DLD1 (cell line): Measurements from ENCODE around the gene DGKZ.

Source experiments
- in situ Hi-C: cut with HindIII; loops from 2 replicates; pipeline ENCODE4 v1.10.0; 2017; ENCODE audit warnings: low sequenced_read_pairs

DGKZ gene

DNA sequence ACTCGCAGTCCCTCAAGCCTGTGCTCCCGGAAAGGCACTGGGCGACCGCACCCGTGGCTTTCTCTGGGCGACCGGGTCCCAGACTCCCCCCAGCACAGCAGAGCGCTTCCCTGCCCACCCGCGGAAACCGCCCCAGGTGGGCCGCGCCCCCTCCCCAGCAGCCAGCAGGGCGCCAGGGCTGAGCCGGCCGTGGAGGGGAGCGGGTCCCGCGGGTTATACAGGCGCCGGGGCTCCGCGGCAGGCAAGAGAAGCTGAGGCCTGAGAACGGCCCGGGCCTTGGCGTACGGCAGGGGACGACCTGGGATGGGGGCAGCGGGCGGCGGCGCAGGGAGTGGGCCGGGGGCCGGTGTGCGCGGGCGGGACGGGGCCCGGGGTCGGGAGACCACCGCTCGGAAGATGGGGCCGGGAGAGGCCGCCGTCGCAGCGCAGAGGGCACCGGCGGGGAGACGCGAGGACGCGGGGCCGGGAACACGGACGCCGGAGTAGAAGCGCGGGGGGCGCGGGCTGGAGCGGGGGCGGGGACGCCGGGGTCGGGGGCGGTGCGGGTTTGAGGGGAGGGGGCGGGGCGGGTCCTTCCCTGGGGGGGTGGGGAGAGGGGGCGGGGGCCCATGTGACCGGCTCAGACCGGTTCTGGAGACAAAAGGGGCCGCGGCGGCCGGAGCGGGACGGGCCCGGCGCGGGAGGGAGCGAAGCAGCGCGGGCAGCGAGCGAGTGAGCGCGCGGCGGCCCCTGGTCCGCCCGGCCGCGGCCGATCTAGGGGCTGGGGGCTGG, 34.0 kb downstream of the DGKZ start, which contains the start of gene MDK:
Gene MDK (plus strand): TSS at position 622 of the 771 bp plus-strand sequence. CDS start 389 bp downstream, outside the sequence.
- in situ Hi-C loops: no loop called here

DNA sequence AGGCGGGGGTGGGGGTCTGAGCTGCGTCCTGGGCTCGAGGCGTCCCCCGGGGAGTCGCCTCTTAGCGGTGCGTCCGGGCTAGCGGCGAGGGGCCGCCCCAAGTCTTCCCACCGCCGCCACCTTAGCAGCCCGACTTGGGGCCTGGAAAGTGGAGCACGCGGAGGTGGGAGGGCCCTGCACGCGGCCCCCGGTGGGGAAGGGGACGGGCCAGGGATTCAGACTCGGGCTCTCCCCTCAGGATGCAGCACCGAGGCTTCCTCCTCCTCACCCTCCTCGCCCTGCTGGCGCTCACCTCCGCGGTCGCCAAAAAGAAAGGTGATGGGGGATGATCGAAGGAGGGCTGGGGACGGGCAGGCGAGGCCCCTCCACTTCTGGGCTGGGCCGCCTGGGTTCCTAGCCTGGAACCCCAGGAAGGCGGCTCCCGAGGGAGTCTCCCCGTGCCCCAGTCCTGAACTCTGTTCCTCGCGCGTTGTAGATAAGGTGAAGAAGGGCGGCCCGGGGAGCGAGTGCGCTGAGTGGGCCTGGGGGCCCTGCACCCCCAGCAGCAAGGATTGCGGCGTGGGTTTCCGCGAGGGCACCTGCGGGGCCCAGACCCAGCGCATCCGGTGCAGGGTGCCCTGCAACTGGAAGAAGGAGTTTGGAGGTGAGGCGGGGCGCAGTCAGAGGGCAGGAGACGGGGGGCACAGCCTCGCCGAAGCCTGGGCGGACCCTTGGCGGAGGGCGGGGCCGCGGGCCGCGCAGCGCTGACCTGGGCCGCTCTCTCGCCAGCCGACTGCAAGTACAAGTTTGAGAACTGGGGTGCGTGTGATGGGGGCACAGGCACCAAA, 34.8 kb downstream of the DGKZ start:
- in situ Hi-C loops: no loop called here

DNA sequence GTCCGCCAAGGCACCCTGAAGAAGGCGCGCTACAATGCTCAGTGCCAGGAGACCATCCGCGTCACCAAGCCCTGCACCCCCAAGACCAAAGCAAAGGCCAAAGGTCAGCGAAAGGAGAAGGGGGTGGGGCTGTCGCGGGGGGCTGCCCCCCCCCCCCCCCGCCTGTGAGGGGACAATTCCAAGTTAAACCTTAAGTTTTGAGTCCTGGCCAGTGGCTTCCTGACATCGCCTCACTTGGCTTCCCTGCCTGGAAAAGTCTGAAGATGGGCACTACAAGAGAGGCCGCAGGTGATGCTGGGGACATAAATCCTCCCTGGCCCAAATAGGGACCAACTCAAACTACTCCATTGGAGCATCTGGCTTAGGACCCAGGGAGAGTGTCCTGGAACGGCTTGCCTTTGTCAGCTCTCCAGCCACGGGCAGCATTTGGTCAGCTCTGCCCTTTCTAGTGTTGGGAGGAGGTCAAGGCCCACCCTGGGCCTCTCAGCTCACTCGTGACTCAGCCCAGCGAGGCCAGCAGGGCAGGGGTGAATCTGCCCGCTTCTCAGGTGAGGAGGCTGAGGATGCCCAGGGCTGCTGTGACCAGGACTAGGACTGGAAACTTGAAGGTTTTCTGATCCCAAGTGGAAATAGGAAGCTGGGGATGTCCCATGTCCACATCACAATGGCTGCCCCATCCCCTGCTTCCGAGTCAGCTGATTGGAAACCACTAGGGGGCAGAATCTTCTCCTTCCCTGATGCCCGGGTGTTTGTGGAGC, 35.6 kb downstream of the DGKZ start:
- in situ Hi-C loops: no loop called here

DNA sequence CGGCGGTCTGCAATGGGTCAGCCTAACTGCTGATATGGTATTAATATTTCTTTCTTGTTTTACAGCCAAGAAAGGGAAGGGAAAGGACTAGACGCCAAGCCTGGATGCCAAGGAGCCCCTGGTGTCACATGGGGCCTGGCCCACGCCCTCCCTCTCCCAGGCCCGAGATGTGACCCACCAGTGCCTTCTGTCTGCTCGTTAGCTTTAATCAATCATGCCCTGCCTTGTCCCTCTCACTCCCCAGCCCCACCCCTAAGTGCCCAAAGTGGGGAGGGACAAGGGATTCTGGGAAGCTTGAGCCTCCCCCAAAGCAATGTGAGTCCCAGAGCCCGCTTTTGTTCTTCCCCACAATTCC, 36.1 kb downstream of the DGKZ start:
- in situ Hi-C loops: no loop called here

DNA sequence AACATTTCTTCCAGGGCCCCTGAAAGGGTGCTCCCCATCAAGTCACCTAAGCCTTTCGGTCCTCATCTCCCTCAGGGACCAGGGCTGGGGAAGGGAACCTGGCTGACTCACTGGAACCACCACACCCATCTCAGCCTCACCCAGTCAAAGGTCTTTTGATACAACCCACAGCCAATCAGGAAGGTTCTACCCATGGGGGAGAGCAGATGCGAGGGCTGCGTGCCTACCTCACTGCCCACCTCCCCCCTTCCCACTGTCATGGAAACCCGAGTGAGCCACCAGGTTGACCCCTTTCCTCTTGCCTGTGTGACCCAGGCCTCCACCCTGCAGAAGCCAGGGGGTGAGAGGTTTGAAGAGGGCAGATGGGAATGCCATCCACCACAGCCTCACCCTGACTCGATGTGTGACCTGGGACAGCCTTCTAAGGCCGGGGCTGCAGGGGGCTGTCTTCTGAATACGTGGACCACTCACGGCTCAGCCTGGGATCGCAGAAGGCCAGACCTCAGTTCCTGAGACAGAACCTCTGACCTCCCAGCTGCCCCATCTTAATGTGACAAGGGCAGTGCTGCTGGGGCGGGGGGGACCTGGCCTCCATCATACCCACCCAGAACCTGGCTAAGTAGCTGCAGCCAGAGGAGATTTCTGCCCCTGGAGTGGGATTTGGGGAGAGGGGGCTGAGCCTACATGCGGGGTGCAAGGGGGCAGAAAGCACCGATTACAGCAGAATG, 36.9 kb downstream of the DGKZ start:
- in situ Hi-C loops: no loop called here

DNA sequence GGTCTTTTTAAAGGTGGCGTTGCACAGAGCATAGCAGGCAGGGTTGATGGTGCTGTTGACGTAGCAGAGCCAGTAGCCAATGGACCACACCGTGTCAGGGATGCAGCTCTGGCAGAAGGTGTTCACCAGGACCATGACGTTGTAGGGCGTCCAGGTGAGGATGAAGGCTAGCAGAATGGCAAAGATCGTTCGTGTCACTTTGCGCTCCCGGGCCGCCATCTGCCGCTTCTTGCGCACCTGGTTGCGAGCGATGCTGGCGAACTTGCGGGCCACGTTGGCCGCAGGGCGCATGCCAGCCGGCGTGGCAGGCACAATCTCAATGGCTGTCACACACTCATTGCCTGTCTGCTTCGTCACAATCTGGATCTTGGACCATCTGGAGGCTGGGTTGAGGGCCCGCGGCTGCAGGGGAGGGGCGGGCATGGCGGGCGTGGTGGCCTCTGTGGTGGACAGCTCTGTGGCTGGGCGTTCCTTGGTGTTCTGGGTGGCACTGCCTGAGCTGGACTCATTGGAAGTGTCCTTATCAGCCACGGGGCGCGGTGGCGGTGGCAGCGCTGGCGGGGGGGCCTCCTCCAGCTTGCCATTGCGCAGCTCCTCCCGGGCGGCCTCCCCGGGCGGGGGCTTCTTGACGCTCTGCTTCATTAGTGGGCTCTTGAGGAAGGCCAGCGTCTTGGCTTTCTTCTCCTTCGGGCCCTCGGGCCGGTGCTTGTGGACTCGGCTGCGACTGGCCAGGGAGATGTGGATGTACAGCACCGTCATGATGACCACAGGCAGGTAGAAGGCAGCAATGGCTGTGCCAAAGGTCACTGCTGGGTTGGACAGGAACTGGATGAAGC, 38.1 kb downstream of the DGKZ start:
- in situ Hi-C loops: no loop called here

DNA sequence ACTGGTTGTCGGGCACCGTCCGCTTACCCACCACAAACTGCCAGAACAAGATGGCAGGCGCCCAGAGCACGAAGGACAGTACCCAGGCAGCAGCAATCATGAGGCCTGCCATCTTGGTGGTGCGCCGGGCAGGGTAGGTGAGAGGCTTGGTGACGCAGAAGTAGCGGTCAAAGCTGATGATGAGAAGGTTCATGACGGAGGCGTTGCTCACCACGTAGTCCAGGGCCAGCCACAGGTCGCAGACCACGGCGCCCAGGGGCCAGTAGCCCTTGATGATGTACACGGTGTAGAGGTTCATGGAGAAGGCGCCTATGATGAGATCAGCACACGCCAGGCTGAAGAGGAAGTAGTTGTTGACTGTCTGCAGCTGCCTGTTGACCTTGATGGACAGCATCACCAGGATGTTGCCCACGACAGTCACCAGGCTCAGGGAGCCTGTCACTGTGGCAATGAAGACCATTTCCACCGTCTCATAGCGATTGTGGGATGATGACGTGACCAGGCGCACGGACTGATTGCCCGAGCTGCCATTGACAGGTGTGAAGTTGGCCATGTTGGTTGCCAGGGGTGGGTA, 38.8 kb downstream of the DGKZ start:
- in situ Hi-C loops: no loop called here

DNA sequence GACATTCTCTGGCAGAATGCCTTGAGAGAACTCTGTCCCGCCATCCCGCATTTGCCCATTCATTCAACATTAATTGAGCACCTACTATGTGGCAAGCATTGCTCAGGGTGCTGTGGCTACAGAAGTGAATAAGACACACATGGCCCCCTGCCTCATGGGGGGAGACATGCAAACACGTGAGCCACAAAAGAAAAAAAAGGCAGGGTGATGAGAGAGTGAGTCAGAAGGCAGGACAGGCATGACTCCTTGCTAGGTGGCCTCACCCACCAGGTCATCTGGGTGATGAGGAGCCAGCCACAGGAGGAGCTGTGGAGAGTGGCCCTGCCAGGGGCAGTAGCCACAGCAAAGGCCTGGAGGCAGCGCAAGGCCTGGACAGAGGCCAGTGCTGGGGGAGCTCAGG, 39.4 kb downstream of the DGKZ start:
- in situ Hi-C loops: no loop called here

DNA sequence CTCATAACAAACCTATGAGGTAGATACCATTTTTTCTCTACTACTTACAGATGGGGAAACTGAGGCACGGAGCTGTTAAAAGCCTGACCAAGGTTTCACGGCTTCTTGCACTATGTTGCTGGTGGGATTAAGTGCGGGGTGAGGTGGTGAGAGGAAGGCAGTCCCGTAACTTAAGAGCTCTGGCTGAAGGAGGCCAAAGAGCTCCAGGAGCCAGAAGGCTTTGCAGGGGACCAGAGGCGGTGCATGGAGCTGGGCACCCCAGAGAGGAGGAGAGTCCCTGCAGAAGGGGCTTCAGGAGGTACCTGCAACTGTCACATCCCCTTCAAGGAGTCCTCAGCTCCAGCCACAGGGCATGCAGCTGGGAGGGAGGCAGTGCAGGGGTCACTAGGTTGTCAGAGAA, 40.2 kb downstream of the DGKZ start:
- in situ Hi-C loops: no loop called here

DNA sequence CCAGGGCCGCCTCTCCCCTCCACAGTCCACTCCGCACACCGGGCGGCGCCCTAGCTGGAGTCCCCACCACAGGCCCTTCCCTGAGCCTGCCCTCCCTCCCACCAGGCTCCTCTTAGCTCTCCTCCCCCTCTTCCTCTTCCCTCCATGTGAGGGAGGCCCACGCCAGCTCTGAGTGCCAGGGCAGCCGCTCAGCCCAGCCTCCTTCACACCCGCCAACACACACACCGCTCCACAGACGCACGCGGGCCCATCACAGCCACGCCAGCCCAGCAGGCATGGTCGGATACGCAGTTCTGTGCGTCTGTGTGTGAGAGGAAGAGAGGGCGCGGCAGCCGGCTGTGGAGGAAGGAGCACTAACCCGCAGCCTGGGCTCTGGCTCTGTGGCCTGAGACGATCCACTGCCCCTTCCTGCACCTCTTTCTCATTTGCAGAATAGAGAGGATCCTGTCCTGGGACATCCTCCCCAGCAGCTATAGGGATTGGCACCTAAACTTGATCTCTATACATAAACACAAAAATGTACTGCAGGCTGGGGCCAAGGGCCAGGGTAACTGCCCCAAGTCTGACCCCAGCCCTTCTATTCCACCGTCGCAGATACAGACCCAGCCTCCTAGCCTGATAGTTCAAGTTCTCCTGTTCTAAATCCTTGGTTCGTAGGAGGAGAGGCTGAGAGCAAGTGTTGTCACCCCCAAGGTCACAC, 40.8 kb downstream of the DGKZ start:
- in situ Hi-C loops: no loop called here

DNA sequence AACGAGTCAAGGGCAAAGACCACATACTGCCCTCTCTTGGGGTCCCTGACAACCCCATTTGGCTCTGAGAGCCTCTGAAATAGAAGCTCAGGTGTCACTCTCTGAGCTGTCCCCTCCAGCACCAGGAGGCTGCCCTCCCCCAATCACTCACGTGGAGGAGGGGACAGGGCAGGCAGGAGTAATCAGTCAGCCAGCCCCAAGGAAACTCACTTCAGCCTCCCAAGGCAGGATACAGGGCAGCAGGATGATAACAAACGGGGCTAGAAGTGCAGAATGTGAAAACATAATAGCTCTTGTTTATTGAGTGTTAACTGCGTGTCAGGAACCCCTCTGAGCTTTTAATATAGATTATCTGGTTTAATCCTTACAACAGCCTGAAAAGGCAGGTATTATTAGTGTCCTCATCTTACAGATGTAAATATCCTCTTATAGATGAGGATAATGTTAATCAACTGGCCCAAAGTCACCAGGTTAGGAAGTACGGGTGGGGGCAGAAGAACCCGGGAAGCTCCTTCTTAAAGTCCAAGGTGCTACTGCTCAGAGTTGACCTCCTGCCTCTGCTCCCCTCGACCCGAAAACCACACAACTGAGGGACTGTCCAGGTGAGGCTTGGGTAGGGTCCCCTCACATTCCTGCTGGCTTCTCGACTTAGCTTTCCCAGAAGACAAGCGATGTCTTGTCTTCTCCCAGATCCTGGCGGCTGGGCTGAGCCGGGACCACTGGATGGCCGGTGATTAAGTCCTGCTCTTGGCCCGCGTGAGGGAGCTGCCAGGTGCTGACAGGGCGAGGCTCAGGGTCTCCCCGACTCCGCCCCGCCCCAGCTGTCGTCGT, 41.6 kb downstream of the DGKZ start:
- in situ Hi-C loops: no loop called here

DNA sequence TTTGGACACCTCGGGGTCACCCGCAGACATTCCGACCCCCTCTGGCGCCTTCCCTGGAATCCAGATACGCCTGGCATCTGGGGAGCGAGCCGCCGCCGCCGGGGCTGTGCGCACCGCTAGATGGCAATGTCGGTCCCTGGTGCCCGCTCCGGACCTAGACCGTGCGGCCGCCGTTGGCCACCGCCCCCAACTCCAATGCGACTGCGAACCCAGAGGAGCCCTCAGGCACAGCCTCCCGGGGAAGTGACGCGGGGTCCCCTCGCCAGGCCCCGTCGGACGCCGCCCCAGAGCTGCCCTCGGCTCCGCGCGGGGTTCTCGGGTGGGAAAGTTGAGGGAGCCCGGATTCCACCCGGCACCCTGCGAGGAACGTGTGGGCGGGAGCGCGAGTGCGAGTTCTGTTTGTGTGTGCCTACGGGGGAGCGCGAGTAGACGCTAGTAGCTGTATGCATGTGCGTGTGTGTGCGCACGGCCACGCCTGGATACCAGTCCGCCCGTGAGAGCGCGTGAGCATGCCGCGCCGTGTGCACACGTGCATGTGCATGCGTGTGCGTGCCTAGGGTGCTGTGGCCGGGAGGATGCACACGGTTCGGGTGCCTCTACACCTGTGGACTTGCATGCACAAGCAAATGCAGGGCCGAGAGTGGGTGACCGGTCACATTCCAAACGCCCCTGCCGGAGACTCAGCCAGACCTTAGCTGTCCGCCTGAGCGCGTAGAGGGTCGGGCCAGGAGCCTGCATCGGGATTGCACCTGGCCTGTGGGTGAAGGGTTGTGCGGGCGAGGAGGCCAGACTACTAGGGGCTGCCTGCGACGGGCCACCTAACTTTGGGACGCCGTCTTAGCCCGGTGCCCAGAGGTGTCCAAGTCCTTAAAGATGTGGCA, 42.4 kb downstream of the DGKZ start:
- in situ Hi-C loops: no loop called here

DNA sequence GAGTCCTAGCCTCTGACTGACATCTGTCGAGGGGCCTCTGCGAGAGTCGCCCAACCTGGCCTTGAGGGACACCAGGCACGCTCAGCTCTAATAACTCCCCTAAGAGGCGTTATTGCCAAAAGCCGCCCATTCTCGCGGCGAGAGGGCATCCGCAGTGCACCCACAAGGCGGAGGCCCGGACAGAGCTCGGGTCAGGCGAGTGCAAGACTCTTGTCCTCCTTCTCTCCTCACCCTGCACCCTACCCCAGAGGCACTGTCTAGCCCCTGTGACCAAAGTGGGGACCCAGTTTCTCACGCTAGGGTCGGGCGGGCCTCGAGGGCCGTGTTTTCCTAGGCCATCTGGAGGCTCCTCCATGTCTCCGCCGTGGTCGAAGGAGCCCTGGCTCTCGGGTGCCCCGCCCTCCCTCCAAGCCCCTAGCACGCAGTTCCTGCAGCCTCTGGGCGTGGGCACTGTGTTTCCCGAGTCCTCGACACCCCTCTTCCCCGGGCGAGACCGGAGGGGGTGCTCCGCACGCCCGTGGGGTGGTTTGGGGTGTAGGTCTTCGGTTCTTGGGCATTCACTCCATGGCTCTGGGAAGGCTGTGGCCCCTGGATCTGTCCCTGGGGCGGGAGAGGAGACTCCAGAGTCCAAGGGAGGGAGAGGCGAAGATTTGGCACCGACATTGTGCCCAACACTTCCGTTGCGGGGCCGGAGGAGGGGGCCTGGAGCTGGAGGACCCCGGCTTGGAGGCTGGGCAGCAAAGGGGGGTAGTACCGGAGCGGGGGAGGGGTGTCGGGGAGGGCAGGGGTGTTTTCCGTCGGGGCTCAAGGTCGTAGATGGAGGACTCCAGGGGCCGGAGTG, 43.3 kb downstream of the DGKZ start:
- in situ Hi-C loops: no loop called here

DNA sequence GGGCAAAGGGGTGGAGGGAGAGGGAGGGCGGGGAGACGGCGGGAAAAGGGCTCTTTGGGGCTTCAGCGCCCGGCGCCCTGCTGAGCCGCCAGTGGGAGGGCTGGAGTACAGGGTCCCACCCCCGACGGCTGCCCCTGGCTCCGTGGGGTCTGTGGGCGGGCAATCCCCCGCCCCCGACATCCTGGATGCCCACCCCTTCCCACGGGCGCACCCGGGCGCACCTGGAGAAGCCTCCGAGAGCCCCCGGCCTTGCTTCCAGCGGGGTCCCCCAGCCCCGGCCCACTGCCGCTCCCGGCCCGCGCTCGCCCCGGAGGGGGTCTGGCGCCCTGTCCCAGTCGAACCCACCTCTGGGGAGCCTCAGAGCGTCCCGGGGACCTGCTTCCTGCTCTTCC, 43.9 kb downstream of the DGKZ start:
- in situ Hi-C loops: no loop called here

DNA sequence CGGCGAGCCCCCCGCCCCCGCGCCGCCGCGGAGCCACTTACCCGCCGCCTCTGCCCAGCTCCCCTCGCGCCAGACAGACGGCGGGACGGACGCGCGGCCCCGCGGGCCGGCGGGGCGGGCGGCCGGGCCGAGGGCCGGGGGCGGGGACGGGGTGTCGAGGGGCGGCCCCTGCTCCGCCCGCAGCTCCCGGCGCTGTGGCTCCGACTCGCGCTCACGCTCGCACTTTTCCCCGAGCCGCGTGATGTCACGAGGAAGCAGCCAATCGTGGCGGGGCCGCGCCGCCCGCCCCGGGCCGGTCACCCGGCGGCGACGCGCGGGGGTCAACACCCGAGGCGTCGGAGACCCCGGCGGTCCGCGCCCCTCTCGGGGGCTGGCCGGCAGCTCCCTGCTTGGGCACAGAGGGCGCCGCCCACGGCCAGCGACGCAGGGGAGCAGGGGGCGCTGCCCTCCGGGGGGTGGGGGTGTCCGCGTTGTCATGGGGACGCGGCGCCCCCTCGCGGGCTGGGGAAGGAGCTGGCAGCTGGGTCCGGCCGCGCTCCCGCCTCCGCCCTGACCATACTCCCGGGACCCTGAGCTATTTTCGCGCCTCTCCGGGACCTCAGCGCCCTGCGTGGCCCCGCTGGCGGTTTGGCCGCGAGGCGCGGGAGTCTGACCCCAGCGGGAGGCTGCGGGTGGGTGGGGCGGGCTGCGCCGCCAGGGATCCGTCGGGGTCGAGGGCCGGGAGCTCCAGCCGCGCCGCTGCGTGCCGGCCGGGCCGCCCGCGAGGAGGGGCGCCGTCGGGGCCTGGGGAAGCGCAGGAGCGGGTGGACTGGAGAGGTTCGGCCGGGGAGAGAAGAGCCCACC, 44.5 kb downstream of the DGKZ start, which contains the start of gene CHRM4:
Gene CHRM4 (minus strand): TSS at position 199 of the 843 bp plus-strand sequence. CDS start 5,219 bp downstream, outside the sequence.
- in situ Hi-C loops: no loop called here
